Measurements from ENCODE around the gene RNASEH1.

Gene RNASEH1

GRCh38 chr2:3585261-3586109, 27.4 kb upstream of the RNASEH1 start:
- WGBS (ENCODE audit: extremely low coverage, insufficient coverage, low lambda C conversion rate) = no CpG with 5 or more reads among the region's 29 CpGs
- DNase-seq = no peak
- H3K27ac ChIP-seq (ENCODE audit: low read depth, low read length) = no peak overlapping the region

GRCh38 chr2:3584608-3585260, 26.6 kb upstream of the RNASEH1 start:
- no peak overlapping the region for H4K5ac ChIP-seq (ENCODE audit: low read length)
- no peak overlapping the region for H3K9ac ChIP-seq (ENCODE audit: low read length)
- no peak overlapping the region for H2BK5ac ChIP-seq (ENCODE audit: low read length)
- H3K56ac ChIP-seq (ENCODE audit: low read length) = no peak overlapping the region
- H3K4me2 ChIP-seq (ENCODE audit: low read length) = no peak overlapping the region
- H3K27me3 ChIP-seq (ENCODE audit: insufficient read depth, low read length, poor library complexity) = no peaks in the 10 kb centered on the region
- DNase-seq = no peak
- H3K23ac ChIP-seq (ENCODE audit: low read length) = no peak overlapping the region
- H2BK15ac ChIP-seq (replicated peaks; ENCODE audit: low read depth) = no peak overlapping the region
- H3K27ac ChIP-seq (ENCODE audit: low read depth, low read length) = no peak overlapping the region
- H2AK5ac ChIP-seq (ENCODE audit: low read length) = no peak overlapping the region
- H3K4ac ChIP-seq (ENCODE audit: low read depth, low read length) = no peak overlapping the region
- H2BK120ac ChIP-seq (ENCODE audit: low read depth, low read length) = no peak overlapping the region
- H4K8ac ChIP-seq (ENCODE audit: low read depth, low read length) = no peak overlapping the region
- no CpG with 5 or more reads among the region's 4 CpGs for WGBS (ENCODE audit: extremely low coverage, insufficient coverage, low lambda C conversion rate)
- H3K79me1 ChIP-seq (ENCODE audit: low read length) = peaks cover 8% of the 10 kb centered on the region
- no peak overlapping the region for H3K18ac ChIP-seq (ENCODE audit: low read length)
- H3K36me3 ChIP-seq (ENCODE audit: control insufficient read depth, insufficient read depth, low read length) = peaks cover 17% of the 10 kb centered on the region
- H3K4me3 ChIP-seq (ENCODE audit: low read length) = no peak overlapping the region
- peaks cover 10% of the 10 kb centered on the region for H3K79me2 ChIP-seq (ENCODE audit: control insufficient read depth, insufficient read depth, low read length)
- H3K4me1 ChIP-seq (ENCODE audit: control insufficient read depth, low read depth, low read length) = no peaks in the 10 kb centered on the region

More at GRCh38 chr2:3585261-3586109, 27.4 kb upstream of the RNASEH1 start:
- H3K23ac ChIP-seq (ENCODE audit: low read length) = no peak overlapping the region
- no peak overlapping the region for H3K4me3 ChIP-seq (ENCODE audit: low read length)
- no peak overlapping the region for H3K56ac ChIP-seq (ENCODE audit: low read length)
- no peak overlapping the region for H3K18ac ChIP-seq (ENCODE audit: low read length)
- H3K9ac ChIP-seq (ENCODE audit: low read length) = no peak overlapping the region
- H2AK5ac ChIP-seq (ENCODE audit: low read length) = no peak overlapping the region
- H3K4me1 ChIP-seq (ENCODE audit: control insufficient read depth, low read depth, low read length) = no peaks in the 10 kb centered on the region
- no peak overlapping the region for H2BK5ac ChIP-seq (ENCODE audit: low read length)
- H3K36me3 ChIP-seq (ENCODE audit: control insufficient read depth, insufficient read depth, low read length) = peaks cover 11% of the 10 kb centered on the region
- H3K79me1 ChIP-seq (ENCODE audit: low read length) = peaks cover 2% of the 10 kb centered on the region
- no peak overlapping the region for H2BK15ac ChIP-seq (replicated peaks; ENCODE audit: low read depth)
- H4K5ac ChIP-seq (ENCODE audit: low read length) = no peak overlapping the region
- H3K4ac ChIP-seq (ENCODE audit: low read depth, low read length) = no peak overlapping the region
- H3K4me2 ChIP-seq (ENCODE audit: low read length) = no peak overlapping the region
- peaks cover 3% of the 10 kb centered on the region for H3K79me2 ChIP-seq (ENCODE audit: control insufficient read depth, insufficient read depth, low read length)
- no peaks in the 10 kb centered on the region for H3K27me3 ChIP-seq (ENCODE audit: insufficient read depth, low read length, poor library complexity)
- no peak overlapping the region for H4K8ac ChIP-seq (ENCODE audit: low read depth, low read length)
- no peak overlapping the region for H2BK120ac ChIP-seq (ENCODE audit: low read depth, low read length)

GRCh38 chr2:3584076-3584475, 25.9 kb upstream of the RNASEH1 start:
- Histone ChIP-seq H3K27ac (ENCODE audit: low read depth, low read length) (no peak overlapping the region), H2BK5ac (ENCODE audit: low read length) (no peak overlapping the region), H3K18ac (ENCODE audit: low read length) (no peak overlapping the region), H3K9ac (ENCODE audit: low read length) (no peak overlapping the region), H2AK5ac (ENCODE audit: low read length) (no peak overlapping the region), H3K23ac (ENCODE audit: low read length) (no peak overlapping the region), H3K4me3 (ENCODE audit: low read length) (no peak overlapping the region), H3K4ac (ENCODE audit: low read depth, low read length) (no peak overlapping the region), H3K36me3 (ENCODE audit: control insufficient read depth, insufficient read depth, low read length) (peaks cover 21% of the 10 kb centered on the region), H4K8ac (ENCODE audit: low read depth, low read length) (no peak overlapping the region), H3K4me1 (ENCODE audit: control insufficient read depth, low read depth, low read length) (no peaks in the 10 kb centered on the region), H2BK120ac (ENCODE audit: low read depth, low read length) (no peak overlapping the region), H2BK15ac (replicated peaks; ENCODE audit: low read depth) (no peak overlapping the region), H3K79me2 (ENCODE audit: control insufficient read depth, insufficient read depth, low read length) (peaks cover 15% of the 10 kb centered on the region), H3K4me2 (ENCODE audit: low read length) (no peak overlapping the region), H3K79me1 (ENCODE audit: low read length) (peaks cover 12% of the 10 kb centered on the region), H4K5ac (ENCODE audit: low read length) (no peak overlapping the region), H3K56ac (ENCODE audit: low read length) (no peak overlapping the region), H3K27me3 (ENCODE audit: insufficient read depth, low read length, poor library complexity) (no peaks in the 10 kb centered on the region)
- DNase-seq = no peak
- no CpG with 5 or more reads among the region's 6 CpGs for WGBS (ENCODE audit: extremely low coverage, insufficient coverage, low lambda C conversion rate)

GRCh38 chr2:3581367-3582262, 23.5 kb upstream of the RNASEH1 start:
- Histone ChIP-seq H3K4me1 (ENCODE audit: control insufficient read depth, low read depth, low read length) (peaks cover 3% of the 10 kb centered on the region), H2BK5ac (ENCODE audit: low read length) (no peak overlapping the region), H3K4me3 (ENCODE audit: low read length) (no peak overlapping the region), H3K18ac (ENCODE audit: low read length) (no peak overlapping the region), H3K36me3 (ENCODE audit: control insufficient read depth, insufficient read depth, low read length) (peaks cover 28% of the 10 kb centered on the region), H3K27ac (ENCODE audit: low read depth, low read length) (no peak overlapping the region), H3K79me2 (ENCODE audit: control insufficient read depth, insufficient read depth, low read length) (peaks cover 38% of the 10 kb centered on the region), H2BK120ac (ENCODE audit: low read depth, low read length) (no peak overlapping the region), H3K4ac (ENCODE audit: low read depth, low read length) (no peak overlapping the region), H3K79me1 (ENCODE audit: low read length) (peaks cover 20% of the 10 kb centered on the region), H3K23ac (ENCODE audit: low read length) (no peak overlapping the region), H3K9ac (ENCODE audit: low read length) (no peak overlapping the region), H3K27me3 (ENCODE audit: insufficient read depth, low read length, poor library complexity) (no peaks in the 10 kb centered on the region), H2AK5ac (ENCODE audit: low read length) (no peak overlapping the region), H3K56ac (ENCODE audit: low read length) (no peak overlapping the region), H2BK15ac (replicated peaks; ENCODE audit: low read depth) (no peak overlapping the region), H4K8ac (ENCODE audit: low read depth, low read length) (no peak overlapping the region), H3K4me2 (ENCODE audit: low read length) (no peak overlapping the region), H4K5ac (ENCODE audit: low read length) (no peak overlapping the region)
- no CpG with 5 or more reads among the region's 13 CpGs for WGBS (ENCODE audit: extremely low coverage, insufficient coverage, low lambda C conversion rate)
- DNase-seq = no peak

GRCh38 chr2:3580449-3580848, 22.3 kb upstream of the RNASEH1 start:
- Histone ChIP-seq H3K27ac (ENCODE audit: low read depth, low read length) (no peak overlapping the region), H3K79me2 (ENCODE audit: control insufficient read depth, insufficient read depth, low read length) (peaks cover 50% of the 10 kb centered on the region), H3K23ac (ENCODE audit: low read length) (no peak overlapping the region), H3K4me1 (ENCODE audit: control insufficient read depth, low read depth, low read length) (peaks cover 3% of the 10 kb centered on the region), H2BK120ac (ENCODE audit: low read depth, low read length) (no peak overlapping the region), H3K9ac (ENCODE audit: low read length) (no peak overlapping the region), H3K56ac (ENCODE audit: low read length) (no peak overlapping the region), H3K27me3 (ENCODE audit: insufficient read depth, low read length, poor library complexity) (no peaks in the 10 kb centered on the region), H3K4ac (ENCODE audit: low read depth, low read length) (no peak overlapping the region), H3K36me3 (ENCODE audit: control insufficient read depth, insufficient read depth, low read length) (peaks cover 28% of the 10 kb centered on the region), H4K8ac (ENCODE audit: low read depth, low read length) (no peak overlapping the region), H2AK5ac (ENCODE audit: low read length) (no peak overlapping the region), H3K79me1 (ENCODE audit: low read length) (peaks cover 20% of the 10 kb centered on the region), H2BK15ac (replicated peaks; ENCODE audit: low read depth) (no peak overlapping the region), H4K5ac (ENCODE audit: low read length) (no peak overlapping the region), H2BK5ac (ENCODE audit: low read length) (no peak overlapping the region), H3K18ac (ENCODE audit: low read length) (no peak overlapping the region), H3K4me2 (ENCODE audit: low read length) (no peak overlapping the region), H3K4me3 (ENCODE audit: low read length) (no peak overlapping the region)
- no peak for DNase-seq
- no CpG with 5 or more reads among the region's 5 CpGs for WGBS (ENCODE audit: extremely low coverage, insufficient coverage, low lambda C conversion rate)
